ENCODE results near the gene TDRD9.
A peak's percentile ranks its signal among the peaks of the same experiment; 100 is the strongest.

The TDRD9 gene

GRCh38 chr14:104037074-104037473 lies 108.8 kb downstream of the TDRD9 start:
- DNase-seq, result no peak

GRCh38 chr14:104037903-104038302 lies 109.6 kb downstream of the TDRD9 start:
- DNase-seq, result no peak

- DNase-seq, result no peak
Observed at GRCh38 chr14:104039214-104039613, 111.0 kb downstream of the TDRD9 start.

GRCh38 chr14:104040539-104040938 lies 112.3 kb downstream of the TDRD9 start:
- no peak for DNase-seq

GRCh38 chr14:104041430-104042104 lies 113.3 kb downstream of the TDRD9 start:
- DNase-seq, result no peak

- DNase-seq, result no peak
Observed at GRCh38 chr14:104044016-104044415, 115.8 kb downstream of the TDRD9 start.

GRCh38 chr14:104047761-104048160 lies 119.5 kb downstream of the TDRD9 start:
- DNase-seq, result no peak

- no peak for DNase-seq
Observed at GRCh38 chr14:104048758-104049507, 120.7 kb downstream of the TDRD9 start.

GRCh38 chr14:104049576-104050240 lies 121.5 kb downstream of the TDRD9 start:
- DNase-seq, result peak in 1 of 2 experiments; percentile 33

- no peak for DNase-seq
Observed at GRCh38 chr14:104051092-104051813, 123.0 kb downstream of the TDRD9 start.

GRCh38 chr14:104054222-104054905 lies 126.1 kb downstream of the TDRD9 start:
- no peak for DNase-seq

- DNase-seq, result no peak
Observed at GRCh38 chr14:104062281-104062680, 134.0 kb downstream of the TDRD9 start.

GRCh38 chr14:104064003-104064402 lies 135.7 kb downstream of the TDRD9 start:
- DNase-seq, result no peak

- DNase-seq, result no peak
Observed at GRCh38 chr14:104066279-104066678, 138.0 kb downstream of the TDRD9 start.

- no peak for DNase-seq
Observed at GRCh38 chr14:104066719-104067295, 138.6 kb downstream of the TDRD9 start.

GRCh38 chr14:104069541-104069940 lies 141.3 kb downstream of the TDRD9 start:
- no peak for DNase-seq

- no peak for DNase-seq
Observed at GRCh38 chr14:104072586-104072985, 144.3 kb downstream of the TDRD9 start.

- no peak for DNase-seq
Observed at GRCh38 chr14:104073764-104074163, 145.5 kb downstream of the TDRD9 start.

GRCh38 chr14:104075530-104076151 lies 147.4 kb downstream of the TDRD9 start:
- peak in 1 of 2 experiments; percentile 69 for DNase-seq

- no peak for DNase-seq
Observed at GRCh38 chr14:104076743-104077142, 148.5 kb downstream of the TDRD9 start.

- DNase-seq, result peak; percentile 93 to 98
Observed at GRCh38 chr14:104078031-104078455, 149.8 kb downstream of the TDRD9 start.
